Caco-2 (cell line): ENCODE measurements around the gene PBX1. TPM values are rescaled to one million over a fixed set of nuclear protein-coding genes. Genes with fewer than 3 reads are reported as not detected.

Experiments used
- BruUV-seq: library from RNA; stranded (reverse); fragments of 400-500 nt; replicated peaks from 2 replicates; lab custom pipeline; 2021; lab: Mats Ljungman, UMichigan
- CTCF ChIA-PET: fragments of 300-600 bp; sonication (Branson Sonifier 250); formaldehyde crosslinking; loops from one replicate; lab custom pipeline; 2022; ENCODE audit warnings: antibody characterized with exemption; lab: Charles Lee
- POLR2A ChIA-PET: fragments of 300-600 bp; sonication (Branson Sonifier 250); formaldehyde crosslinking; loops from one replicate; lab custom pipeline; 2022; ENCODE audit warnings: antibody characterized with exemption; lab: Charles Lee
- DNase-seq, 2 experiments: peaks; one replicate each; pipeline versions ENCODE4 v3.0.0 to v3.0.0-alpha.2; 2020 to 2022
- H3K27me3 ChIP-seq: replicated peaks from 2 replicates; pipeline ENCODE4 v1.6.0; 2011; ENCODE audit warnings: low read length; ENCODE audit not compliant: control insufficient read depth, insufficient read depth
- H3K36me3 ChIP-seq: 2 replicates; pipeline ENCODE4 v1.5.1; 2011; ENCODE audit warnings: low read length; ENCODE audit not compliant: control insufficient read depth, insufficient read depth
- H3K4me1 ChIP-seq: fragments of 250-450 bp; sonication (Bioruptor Pico); 2 replicates; pipeline ENCODE4 v1.5.1; 2020; ENCODE audit warnings: mild to moderate bottlenecking
- H3K4me3 ChIP-seq: 2 replicates; pipeline ENCODE4 v1.5.1; 2011; ENCODE audit warnings: low read depth, mild to moderate bottlenecking, control low read depth, low read length
- H3K9me3 ChIP-seq: fragments of 250-450 bp; sonication (Bioruptor Pico); 2 replicates; pipeline ENCODE4 v1.5.1; 2020; ENCODE audit warnings: mild to moderate bottlenecking, moderate library complexity
- H3K27ac Mint-ChIP-seq: one replicate; pipeline ENCODE4 v1.8.0; 2022; ENCODE audit warnings: mixed read lengths; ENCODE audit not compliant: unreplicated experiment
- H3K27me3 Mint-ChIP-seq: one replicate; pipeline ENCODE4 v1.8.0; 2022; ENCODE audit warnings: mixed read lengths; ENCODE audit not compliant: insufficient read depth, unreplicated experiment
- H3K36me3 Mint-ChIP-seq: one replicate; pipeline ENCODE4 v1.8.0; 2022; ENCODE audit warnings: mild to moderate bottlenecking, mixed read lengths; ENCODE audit not compliant: insufficient read depth, unreplicated experiment
- H3K4me1 Mint-ChIP-seq: one replicate; pipeline ENCODE4 v1.8.0; 2022; ENCODE audit warnings: low read depth, mixed read lengths; ENCODE audit not compliant: unreplicated experiment
- H3K4me3 Mint-ChIP-seq: one replicate; pipeline ENCODE4 v1.8.0; 2022; ENCODE audit warnings: mild to moderate bottlenecking, moderate library complexity, mixed read lengths; ENCODE audit not compliant: unreplicated experiment
- H3K9me3 Mint-ChIP-seq: one replicate; pipeline ENCODE4 v1.8.0; 2022; ENCODE audit warnings: mixed read lengths; ENCODE audit not compliant: unreplicated experiment
- intact Hi-C: fragments of 100-400 bp; cut with micrococcal nuclease; formaldehyde crosslinking; loops from one replicate; pipeline ENCODE4 v1.10.0; 2022; ENCODE audit not compliant: unreplicated experiment
- total RNA-seq: library from RNA; stranded (reverse); gene quantifications from 2 replicates; pipeline ENCODE4 v1.2.3, GENCODE V29; 2022
- TF ChIP-seq, protein P1 (sequence below), 2 experiments: fragments of 200-600 bp in 1 of 2; IDR thresholded peaks; 1 replicate in 1 of 2; 2 replicates in 1 of 2; pipeline versions ENCODE4 v1.5.1 to v1.8.0; 2011 to 2022; ENCODE audit warnings: antibody characterized with exemption in 1 of 2, control low read depth in 1 of 2, inconsistent platforms in 1 of 2, low read depth in 1 of 2, low read length in 1 of 2, mild to moderate bottlenecking in 1 of 2, moderate library complexity in 1 of 2; ENCODE audit not compliant: insufficient read depth in 1 of 2, severe bottlenecking in 1 of 2, unreplicated experiment in 1 of 2

The PBX1 gene
- total RNA-seq, 1 experiment from 2014 or later = 103 TPM

DNA sequence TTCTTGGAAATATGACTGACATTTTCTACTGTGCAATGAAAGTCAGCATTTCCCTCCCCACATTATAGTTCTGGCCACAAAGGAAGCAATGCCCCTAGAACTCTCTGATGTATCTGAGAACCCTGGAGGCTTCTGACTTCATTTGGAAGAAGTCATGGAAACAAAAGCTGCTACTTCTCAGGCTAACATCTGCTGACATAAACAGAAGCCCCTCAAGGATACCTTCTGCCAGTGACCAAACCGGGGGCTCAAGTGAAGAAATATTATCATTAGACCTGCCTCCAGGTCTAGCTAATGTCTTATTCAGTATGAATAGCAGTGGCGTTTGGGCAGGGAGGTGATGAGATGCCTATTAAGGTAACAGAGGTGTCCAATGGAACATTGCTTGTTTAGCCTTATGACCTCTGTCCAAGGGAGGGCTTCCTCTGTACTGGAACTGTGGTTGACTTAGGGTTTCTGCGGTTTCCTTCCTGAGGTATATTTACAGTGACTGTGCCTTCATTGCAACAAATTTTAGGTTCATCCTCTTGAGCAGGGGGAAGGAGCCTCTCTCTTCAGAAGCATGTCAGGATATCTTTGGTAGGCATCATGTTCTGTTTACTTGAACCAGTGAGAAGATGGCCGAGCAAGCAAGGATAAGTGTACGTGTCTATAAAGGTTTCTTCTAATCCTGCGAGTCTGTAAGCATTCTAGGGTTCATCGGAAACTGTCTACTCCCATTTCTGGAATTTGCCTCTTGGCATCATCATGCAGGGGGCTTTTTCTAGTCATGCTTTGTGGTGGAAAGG, 161.7 kb downstream of the PBX1 start:
- Mint-ChIP-seq H3K36me3 (peaks cover 15% of the 10 kb centered on the region), H3K27me3 (no peaks in the 10 kb centered on the region), H3K4me3 (no peak overlapping the region), H3K9me3 (no peaks in the 10 kb centered on the region), H3K4me1 (peaks cover 12% of the 10 kb centered on the region), H3K27ac (no peak overlapping the region)
- ChIA-PET POLR2A (no interaction called here), CTCF (no interaction called here)
- Histone ChIP-seq H3K36me3 (no peaks in the 10 kb centered on the region; the same call in 1 of the 2 replicates), H3K4me1 (no peaks in the 10 kb centered on the region), H3K4me3 (no peak overlapping the region), H3K27me3 (no peaks in the 10 kb centered on the region), H3K9me3 (no peaks in the 10 kb centered on the region)
- DNase-seq = no peak
- TF ChIP-seq, protein P1, sequence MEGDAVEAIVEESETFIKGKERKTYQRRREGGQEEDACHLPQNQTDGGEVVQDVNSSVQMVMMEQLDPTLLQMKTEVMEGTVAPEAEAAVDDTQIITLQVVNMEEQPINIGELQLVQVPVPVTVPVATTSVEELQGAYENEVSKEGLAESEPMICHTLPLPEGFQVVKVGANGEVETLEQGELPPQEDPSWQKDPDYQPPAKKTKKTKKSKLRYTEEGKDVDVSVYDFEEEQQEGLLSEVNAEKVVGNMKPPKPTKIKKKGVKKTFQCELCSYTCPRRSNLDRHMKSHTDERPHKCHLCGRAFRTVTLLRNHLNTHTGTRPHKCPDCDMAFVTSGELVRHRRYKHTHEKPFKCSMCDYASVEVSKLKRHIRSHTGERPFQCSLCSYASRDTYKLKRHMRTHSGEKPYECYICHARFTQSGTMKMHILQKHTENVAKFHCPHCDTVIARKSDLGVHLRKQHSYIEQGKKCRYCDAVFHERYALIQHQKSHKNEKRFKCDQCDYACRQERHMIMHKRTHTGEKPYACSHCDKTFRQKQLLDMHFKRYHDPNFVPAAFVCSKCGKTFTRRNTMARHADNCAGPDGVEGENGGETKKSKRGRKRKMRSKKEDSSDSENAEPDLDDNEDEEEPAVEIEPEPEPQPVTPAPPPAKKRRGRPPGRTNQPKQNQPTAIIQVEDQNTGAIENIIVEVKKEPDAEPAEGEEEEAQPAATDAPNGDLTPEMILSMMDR (IDR thresholded peaks at IDR 0.05; ENCODE audit: insufficient read depth in 1 of 2, low read depth in 1 of 2, low read length in 1 of 2, severe bottlenecking in 1 of 2, unreplicated experiment in 1 of 2) = no peak
- intact Hi-C loops = no loop called here
- no TSS peak for BruUV-seq

DNA sequence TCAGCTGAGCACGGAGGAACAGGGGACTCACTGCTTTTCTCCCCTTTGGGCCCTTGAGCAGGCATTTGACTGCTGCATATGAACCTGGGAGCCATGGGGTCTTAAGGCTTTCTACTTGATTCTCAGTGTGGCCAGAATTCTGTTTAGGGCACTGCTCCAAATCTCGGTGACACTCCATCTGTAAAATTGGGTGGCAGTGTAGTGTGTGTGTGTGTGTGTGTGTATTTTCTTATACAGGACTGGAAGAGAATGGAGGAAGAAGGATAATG, 162.2 kb downstream of the PBX1 start:
- Histone ChIP-seq H3K4me3 (no peak overlapping the region), H3K4me1 (no peaks in the 10 kb centered on the region), H3K27me3 (no peaks in the 10 kb centered on the region), H3K36me3 (no peaks in the 10 kb centered on the region; the same call in 1 of the 2 replicates), H3K9me3 (no peaks in the 10 kb centered on the region)
- CTCF ChIA-PET = no interaction called here
- peaks cover 16% of the 10 kb centered on the region for H3K36me3 Mint-ChIP-seq
- H3K9me3 Mint-ChIP-seq = no peaks in the 10 kb centered on the region
- TF ChIP-seq, protein P1 (IDR thresholded peaks at IDR 0.05; ENCODE audit: insufficient read depth in 1 of 2, low read depth in 1 of 2, low read length in 1 of 2, severe bottlenecking in 1 of 2, unreplicated experiment in 1 of 2) = no peak
- no TSS peak for BruUV-seq
- POLR2A ChIA-PET = no interaction called here
- H3K4me3 Mint-ChIP-seq = no peak overlapping the region
- peaks cover 12% of the 10 kb centered on the region for H3K4me1 Mint-ChIP-seq
- intact Hi-C loops = no loop called here
- H3K27me3 Mint-ChIP-seq = no peaks in the 10 kb centered on the region
- DNase-seq = no peak
- H3K27ac Mint-ChIP-seq = no peak overlapping the region

DNA sequence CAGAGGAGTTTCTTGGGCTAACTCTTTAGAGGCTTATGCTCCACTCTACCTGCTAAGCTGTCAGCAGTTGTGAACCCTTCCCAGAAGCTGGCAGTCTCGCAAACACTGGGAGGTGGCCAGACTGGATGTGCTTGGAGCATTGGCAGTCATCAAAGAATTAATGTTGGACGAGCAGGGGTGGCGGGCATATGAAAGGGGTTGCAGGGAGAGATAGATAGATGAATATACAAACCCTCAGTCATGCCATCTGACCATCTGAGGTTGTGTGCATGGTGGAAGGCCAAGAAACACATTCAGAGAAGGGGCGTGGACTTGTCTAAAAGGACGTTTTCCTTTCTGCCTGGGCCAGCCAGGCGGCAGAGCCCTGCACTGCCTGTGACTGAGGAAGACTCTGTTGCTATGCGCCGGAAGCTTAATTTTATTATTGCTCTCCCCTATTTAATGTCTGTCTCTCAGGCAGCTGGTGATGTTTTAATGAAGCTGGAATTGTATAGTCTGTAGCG, 164.4 kb downstream of the PBX1 start:
- CTCF ChIA-PET = no interaction called here
- POLR2A ChIA-PET = no interaction called here
- Mint-ChIP-seq H3K27me3 (no peaks in the 10 kb centered on the region), H3K36me3 (peaks cover 16% of the 10 kb centered on the region), H3K4me3 (no peak overlapping the region), H3K9me3 (no peaks in the 10 kb centered on the region), H3K27ac (no peak overlapping the region), H3K4me1 (peaks cover 12% of the 10 kb centered on the region)
- no peaks in the 10 kb centered on the region for H3K4me1 ChIP-seq
- no TSS peak for BruUV-seq
- intact Hi-C loops = no loop called here
- no peaks in the 10 kb centered on the region for H3K9me3 ChIP-seq
- H3K36me3 ChIP-seq = no peaks in the 10 kb centered on the region; the same call in 1 of the 2 replicates
- TF ChIP-seq, protein P1 (IDR thresholded peaks at IDR 0.05; ENCODE audit: insufficient read depth in 1 of 2, low read depth in 1 of 2, low read length in 1 of 2, severe bottlenecking in 1 of 2, unreplicated experiment in 1 of 2) = no peak
- H3K4me3 ChIP-seq = no peak overlapping the region
- DNase-seq = no peak
- H3K27me3 ChIP-seq = no peaks in the 10 kb centered on the region
